T47D (cell line): Measurements from ENCODE around the gene USP26.
A peak's percentile ranks its signal among the peaks of the same experiment; 100 is the strongest.
"Not testable (repeated sequence)": the region's sequence is repeated elsewhere in the genome, so short reads cannot be mapped to it uniquely, and the experiment has no call there.

Experiments
- DNase-seq, 2 experiments: peaks; one replicate each; pipeline versions ENCODE4 v3.0.0 to v3.0.0-alpha.2; 2011 to 2012; ENCODE audit warnings: low read depth in 1 of 2, low spot score in 1 of 2
- JUND ChIP-seq: IDR thresholded peaks from 2 replicates; pipeline ENCODE4 v1.6.1; 2012; ENCODE audit warnings: low read depth
- in situ Hi-C: cut with HindIII; loops from 2 replicates; pipeline ENCODE4 v1.10.0; 2016; ENCODE audit warnings: low sequenced_read_pairs, low pct_unique_long_range_greater_than_20kb

The USP26 gene, protein sequence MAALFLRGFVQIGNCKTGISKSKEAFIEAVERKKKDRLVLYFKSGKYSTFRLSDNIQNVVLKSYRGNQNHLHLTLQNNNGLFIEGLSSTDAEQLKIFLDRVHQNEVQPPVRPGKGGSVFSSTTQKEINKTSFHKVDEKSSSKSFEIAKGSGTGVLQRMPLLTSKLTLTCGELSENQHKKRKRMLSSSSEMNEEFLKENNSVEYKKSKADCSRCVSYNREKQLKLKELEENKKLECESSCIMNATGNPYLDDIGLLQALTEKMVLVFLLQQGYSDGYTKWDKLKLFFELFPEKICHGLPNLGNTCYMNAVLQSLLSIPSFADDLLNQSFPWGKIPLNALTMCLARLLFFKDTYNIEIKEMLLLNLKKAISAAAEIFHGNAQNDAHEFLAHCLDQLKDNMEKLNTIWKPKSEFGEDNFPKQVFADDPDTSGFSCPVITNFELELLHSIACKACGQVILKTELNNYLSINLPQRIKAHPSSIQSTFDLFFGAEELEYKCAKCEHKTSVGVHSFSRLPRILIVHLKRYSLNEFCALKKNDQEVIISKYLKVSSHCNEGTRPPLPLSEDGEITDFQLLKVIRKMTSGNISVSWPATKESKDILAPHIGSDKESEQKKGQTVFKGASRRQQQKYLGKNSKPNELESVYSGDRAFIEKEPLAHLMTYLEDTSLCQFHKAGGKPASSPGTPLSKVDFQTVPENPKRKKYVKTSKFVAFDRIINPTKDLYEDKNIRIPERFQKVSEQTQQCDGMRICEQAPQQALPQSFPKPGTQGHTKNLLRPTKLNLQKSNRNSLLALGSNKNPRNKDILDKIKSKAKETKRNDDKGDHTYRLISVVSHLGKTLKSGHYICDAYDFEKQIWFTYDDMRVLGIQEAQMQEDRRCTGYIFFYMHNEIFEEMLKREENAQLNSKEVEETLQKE

DNA sequence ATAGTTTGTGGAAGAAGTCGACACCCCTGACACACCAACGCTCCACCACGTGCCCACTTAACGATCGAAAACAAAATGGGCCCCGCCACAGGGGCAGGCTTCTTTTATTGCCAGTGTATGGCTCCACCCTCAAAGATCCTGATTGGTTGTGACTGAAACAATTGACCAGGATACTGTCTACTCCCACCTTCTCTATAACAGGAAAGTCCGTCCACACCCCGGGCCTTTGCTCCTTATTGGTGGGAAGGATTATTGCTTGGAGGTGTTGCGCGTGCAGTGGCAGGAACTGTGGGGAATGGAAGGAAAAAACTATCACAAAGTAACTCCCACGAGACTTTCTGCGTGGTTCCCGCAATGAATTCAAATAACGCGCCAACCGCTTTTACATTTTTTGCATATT is at the start of gene USP26:
TSS of gene USP26 (minus strand) at position 79 of the 400 bp plus-strand sequence. CDS start 68,889 bp downstream, outside the sequence.
- no peak for DNase-seq
- in situ Hi-C loops: no loop called here
- TF ChIP-seq JUND: no peak

DNA sequence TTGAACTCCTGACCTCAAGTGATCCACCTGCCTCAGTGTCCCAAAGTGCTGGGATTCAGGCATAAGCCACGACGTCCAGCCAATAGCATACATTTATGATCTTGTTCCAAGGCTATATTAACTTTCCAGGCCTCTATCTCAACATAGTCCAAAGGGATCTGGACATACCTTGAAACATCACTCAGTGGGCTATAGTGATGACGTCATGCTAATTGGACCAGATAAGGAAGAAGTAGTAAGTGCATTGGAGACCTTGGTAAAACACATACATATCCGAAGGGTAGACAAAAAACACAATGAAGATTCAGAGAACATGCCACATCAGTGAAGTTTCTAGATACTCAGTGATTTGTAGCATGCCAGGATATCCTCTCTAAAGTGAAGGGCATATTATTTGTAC is 37.4 kb upstream of the USP26 start:
- no peak for TF ChIP-seq JUND
- in situ Hi-C loops: no loop called here
- DNase-seq: no peak

DNA sequence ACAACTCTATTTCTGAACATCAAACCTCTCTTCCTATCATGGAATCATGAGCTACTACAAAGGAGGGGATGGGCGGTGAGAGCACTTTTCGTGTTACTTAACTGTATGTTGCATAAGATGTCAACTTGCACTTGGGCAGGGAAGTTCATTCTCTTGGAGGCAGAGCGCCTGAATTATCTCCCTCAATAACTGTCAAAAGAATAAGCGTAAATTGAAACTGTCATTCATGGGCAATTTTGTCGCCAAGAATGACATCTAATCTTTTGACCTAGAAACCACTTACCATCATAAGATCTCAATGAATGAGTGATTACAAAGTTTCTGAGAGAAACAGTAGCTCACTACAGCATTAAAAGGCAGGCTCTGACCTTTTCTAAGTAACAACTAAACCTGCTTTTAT is 23.5 kb upstream of the USP26 start:
- TF ChIP-seq JUND: no peak
- in situ Hi-C loops: no loop called here
- DNase-seq: no peak

DNA sequence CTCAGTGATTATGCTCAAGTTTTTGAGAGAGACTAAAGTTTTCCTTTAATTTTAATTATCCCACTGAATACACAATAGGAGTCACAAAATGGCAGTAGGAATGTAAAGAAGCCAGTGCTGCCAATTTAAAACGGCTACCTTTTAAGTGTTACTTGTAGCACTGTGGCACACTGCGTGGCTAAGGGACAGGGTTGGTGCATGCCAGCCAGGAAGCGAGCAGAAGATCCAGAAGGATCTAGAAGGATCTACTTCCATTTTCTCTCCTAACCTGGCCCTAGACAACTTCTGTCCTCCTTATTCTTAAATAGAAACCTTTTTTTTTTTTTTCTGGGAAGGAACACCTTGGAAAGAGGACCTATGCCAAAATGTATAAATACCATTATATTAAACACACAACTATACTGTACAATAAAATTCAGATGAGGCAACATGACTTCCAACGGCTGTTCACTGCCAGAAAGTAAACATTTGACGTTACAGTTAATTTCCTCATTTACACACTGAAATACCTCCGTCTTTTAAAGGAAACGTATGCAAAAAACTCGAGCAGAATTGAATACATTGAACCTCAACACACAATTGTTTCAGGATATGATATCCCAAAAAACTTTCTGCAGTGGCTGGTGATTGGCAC is 2.7 kb downstream of the USP26 start:
- in situ Hi-C loops: no loop called here
- DNase-seq: peak in 1 of 2 experiments; percentile 1
- TF ChIP-seq JUND: no peak

DNA sequence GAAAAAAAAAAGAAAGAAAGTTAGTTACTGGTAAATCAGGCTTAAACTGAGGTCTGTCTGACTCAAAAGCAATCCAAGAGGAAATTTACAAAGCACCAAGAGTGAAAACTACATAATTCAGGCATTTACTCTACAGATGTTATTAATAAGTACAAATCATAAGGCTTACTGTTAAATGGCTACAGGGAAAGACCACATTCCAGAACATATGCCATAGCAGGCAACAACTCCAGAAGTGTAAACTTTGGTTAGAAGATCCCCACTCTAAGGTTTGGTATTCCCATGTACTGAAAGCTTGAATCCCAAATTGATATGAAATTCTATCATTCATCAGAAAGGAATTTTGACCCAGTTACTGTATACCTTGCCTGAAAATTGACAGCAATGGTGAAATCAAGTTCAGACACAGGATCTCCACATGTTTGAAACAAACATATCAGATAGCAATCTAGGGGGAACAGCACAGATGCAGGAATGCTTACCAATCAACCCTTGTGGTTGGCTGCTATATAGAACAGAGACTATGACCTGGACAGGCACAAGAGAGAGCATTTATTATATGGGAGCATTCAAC is 6.6 kb downstream of the USP26 start:
- TF ChIP-seq JUND: no peak
- in situ Hi-C loops: no loop called here
- no peak for DNase-seq

DNA sequence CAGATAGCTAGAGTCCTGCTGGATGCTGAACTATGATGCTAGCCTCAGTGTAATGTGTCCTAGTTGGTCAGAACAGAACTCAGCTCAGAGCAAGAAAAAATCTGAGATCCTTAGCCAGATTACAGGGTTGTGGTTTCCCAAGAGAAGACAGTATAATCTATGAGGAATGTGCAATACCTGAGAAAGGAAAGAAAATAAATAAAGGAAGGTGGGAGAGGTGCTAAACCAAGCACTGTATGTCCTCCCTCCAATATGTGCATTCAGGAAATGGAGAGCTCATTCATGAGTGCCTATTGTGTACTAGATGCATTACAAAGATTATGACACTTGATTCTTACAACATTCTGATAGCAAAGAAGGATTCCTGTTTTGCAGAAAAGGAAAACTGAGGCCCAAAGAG is 7.5 kb downstream of the USP26 start:
- in situ Hi-C loops: no loop called here
- no peak for DNase-seq
- TF ChIP-seq JUND: no peak

GRCh38 chrX:133085785-133086184 is 11.1 kb downstream of the USP26 start:
- no peak for TF ChIP-seq JUND
- in situ Hi-C loops: no loop called here
- no peak for DNase-seq

DNA sequence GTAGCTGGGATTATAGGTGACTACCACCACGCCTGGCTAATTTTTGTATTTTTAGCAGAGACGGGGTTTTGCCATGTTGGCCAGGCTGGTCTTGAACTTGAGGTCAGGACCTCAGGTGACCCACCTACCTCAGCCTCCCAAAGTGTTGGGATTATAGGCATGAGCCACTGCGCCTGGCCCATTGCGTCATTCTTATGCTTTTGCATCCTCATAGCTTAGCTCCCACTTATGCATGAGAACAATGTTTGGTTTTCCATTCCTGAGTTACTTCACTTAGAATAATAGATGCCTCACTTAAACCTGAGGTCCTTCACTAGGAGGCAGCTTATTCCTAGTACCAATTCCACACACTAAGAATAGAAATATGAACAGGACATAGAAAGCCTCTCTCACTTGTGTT is 11.9 kb downstream of the USP26 start:
- in situ Hi-C loops, DNase-seq: not testable (repeated sequence)

- in situ Hi-C loops: no loop called here
- no peak for DNase-seq
- TF ChIP-seq JUND: no peak
These were observed 13.0 kb downstream of the USP26 start for GRCh38 chrX:133083899-133084298.

DNA sequence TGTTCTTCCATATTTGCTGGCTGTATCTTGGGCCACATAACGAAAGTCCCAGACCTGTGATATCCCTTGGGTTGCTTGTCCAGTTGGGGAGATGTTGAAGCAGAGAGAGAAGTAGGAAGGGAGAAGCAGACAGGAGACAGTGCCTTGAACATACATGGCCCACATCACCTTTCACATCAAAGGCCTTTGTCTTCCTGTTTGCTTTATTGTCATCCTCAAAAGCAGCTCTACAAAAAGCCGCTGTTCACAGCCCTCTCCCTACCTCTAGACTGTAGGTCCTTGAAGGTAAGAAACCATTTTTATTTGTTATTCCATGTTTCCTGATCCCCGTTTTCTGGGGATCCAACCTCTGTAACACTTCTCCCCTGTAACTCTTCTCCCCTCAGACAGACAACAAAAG is 14.9 kb downstream of the USP26 start:
- no peak for DNase-seq
- in situ Hi-C loops: no loop called here

DNA sequence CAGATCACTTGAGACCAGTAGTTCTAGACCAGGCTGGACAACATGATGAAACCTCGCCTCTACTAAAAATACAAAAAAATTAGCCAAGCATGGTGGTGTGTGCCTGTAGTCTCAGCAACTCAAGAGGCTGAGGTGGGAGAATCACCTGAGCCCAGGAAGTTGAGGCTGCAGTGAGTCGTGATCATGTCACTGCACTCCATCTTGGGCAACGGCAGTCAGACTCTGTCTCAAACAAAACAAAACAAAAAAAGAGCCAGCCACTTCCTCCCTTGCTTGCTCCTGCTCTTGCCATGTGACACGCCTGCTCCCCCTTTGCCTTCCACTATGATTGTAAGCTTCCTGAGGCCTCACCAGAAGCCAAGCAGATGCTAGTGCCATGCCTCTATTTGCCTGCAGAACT is 19.1 kb downstream of the USP26 start:
- DNase-seq, in situ Hi-C loops: not testable (repeated sequence)

More for the DNA sequence above, 14.9 kb downstream of the USP26 start:
- TF ChIP-seq JUND: no peak

DNA sequence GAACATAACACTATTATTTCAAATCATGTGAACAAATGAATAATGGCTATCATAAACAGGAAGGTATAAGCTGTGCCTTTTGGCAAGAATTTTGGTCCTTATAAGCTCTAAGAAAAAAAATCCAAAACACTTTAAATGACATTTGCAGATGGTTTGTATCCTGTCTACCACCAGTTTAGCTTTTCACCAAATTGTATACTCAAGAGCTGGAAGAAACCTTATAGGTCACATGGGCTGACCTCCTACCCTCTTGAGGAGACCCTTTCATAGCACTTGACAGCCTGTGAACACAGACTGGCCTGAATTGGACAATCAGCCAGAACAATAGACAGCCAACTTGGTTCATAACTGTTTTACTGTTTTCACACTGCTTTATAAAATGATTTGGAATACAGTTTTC is 24.3 kb downstream of the USP26 start:
- in situ Hi-C loops: no loop called here
- no peak for TF ChIP-seq JUND
- DNase-seq: no peak
